SK-N-SH treated with all-trans-retinoic acid at 6 μM for 48 hours (cell line): ENCODE results near the gene STK16.

Experiments
- ARNTL ChIP-seq: fragments of 450-650 bp; formaldehyde crosslinking; IDR thresholded peaks from 2 replicates; pipeline ENCODE4 v1.5.0; 2020; ENCODE audit warnings: low read depth, mild to moderate bottlenecking, moderate library complexity, borderline replicate concordance
- BACH2 ChIP-seq: fragments of 250-450 bp; sonication (Bioruptor Pico); IDR thresholded peaks from 2 replicates; pipeline ENCODE4 v1.9.0; 2021; ENCODE audit warnings: mild to moderate bottlenecking, borderline replicate concordance
- GLIS3 ChIP-seq: fragments of 250-450 bp; sonication (Bioruptor Pico); IDR thresholded peaks from 2 replicates; pipeline ENCODE4 v1.5.0; 2020; ENCODE audit warnings: mild to moderate bottlenecking, moderate library complexity
- PPARA ChIP-seq: fragments of 250-450 bp; sonication (Bioruptor Pico); IDR thresholded peaks from 2 replicates; pipeline ENCODE4 v1.5.0; 2020; ENCODE audit warnings: mild to moderate bottlenecking, borderline replicate concordance
- RARB ChIP-seq: fragments of 250-450 bp; sonication (Bioruptor Pico); IDR thresholded peaks from 2 replicates; pipeline ENCODE4 v1.8.0; 2021; ENCODE audit warnings: mild to moderate bottlenecking, moderate library complexity
- TCF4 ChIP-seq: fragments of 250-450 bp; sonication (Bioruptor Pico); IDR thresholded peaks from 2 replicates; pipeline ENCODE4 v1.8.0; 2021; ENCODE audit warnings: mild to moderate bottlenecking, moderate library complexity, borderline replicate concordance
- TOX ChIP-seq: fragments of 250-450 bp; sonication (Bioruptor Pico); IDR thresholded peaks from 2 replicates; pipeline ENCODE4 v1.8.0; 2021; ENCODE audit warnings: mild to moderate bottlenecking, moderate library complexity, borderline replicate concordance
- ZNF70 ChIP-seq: fragments of 450-650 bp; formaldehyde crosslinking; IDR thresholded peaks from 2 replicates; pipeline ENCODE4 v1.5.0; 2020; ENCODE audit warnings: mild to moderate bottlenecking, moderate library complexity
- TF ChIP-seq, protein P1 (sequence below): fragments of 250-450 bp; sonication (Bioruptor Pico); IDR thresholded peaks from 2 replicates; pipeline ENCODE4 v1.5.1; 2020; ENCODE audit warnings: low read depth, mild to moderate bottlenecking, moderate library complexity
- TF ChIP-seq, protein P2 (sequence below): fragments of 250-450 bp; sonication (Bioruptor Pico); IDR thresholded peaks from 2 replicates; pipeline ENCODE4 v1.5.0; 2020; ENCODE audit warnings: mild to moderate bottlenecking, moderate library complexity

- TF ChIP-seq RARB (CRISPR knock-in tag) (no peak), TCF4 (CRISPR knock-in tag) (no peak), TOX (CRISPR knock-in tag) (no peak), ZNF70 (CRISPR knock-in tag) (no peak), ARNTL (CRISPR knock-in tag) (no peak), PPARA (CRISPR knock-in tag) (no peak), GLIS3 (no peak), BACH2 (CRISPR knock-in tag) (no peak)
- TF ChIP-seq, protein P1, sequence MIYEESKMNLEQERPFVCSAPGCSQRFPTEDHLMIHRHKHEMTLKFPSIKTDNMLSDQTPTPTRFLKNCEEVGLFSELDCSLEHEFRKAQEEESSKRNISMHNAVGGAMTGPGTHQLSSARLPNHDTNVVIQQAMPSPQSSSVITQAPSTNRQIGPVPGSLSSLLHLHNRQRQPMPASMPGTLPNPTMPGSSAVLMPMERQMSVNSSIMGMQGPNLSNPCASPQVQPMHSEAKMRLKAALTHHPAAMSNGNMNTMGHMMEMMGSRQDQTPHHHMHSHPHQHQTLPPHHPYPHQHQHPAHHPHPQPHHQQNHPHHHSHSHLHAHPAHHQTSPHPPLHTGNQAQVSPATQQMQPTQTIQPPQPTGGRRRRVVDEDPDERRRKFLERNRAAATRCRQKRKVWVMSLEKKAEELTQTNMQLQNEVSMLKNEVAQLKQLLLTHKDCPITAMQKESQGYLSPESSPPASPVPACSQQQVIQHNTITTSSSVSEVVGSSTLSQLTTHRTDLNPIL = no peak
- TF ChIP-seq, protein P2, sequence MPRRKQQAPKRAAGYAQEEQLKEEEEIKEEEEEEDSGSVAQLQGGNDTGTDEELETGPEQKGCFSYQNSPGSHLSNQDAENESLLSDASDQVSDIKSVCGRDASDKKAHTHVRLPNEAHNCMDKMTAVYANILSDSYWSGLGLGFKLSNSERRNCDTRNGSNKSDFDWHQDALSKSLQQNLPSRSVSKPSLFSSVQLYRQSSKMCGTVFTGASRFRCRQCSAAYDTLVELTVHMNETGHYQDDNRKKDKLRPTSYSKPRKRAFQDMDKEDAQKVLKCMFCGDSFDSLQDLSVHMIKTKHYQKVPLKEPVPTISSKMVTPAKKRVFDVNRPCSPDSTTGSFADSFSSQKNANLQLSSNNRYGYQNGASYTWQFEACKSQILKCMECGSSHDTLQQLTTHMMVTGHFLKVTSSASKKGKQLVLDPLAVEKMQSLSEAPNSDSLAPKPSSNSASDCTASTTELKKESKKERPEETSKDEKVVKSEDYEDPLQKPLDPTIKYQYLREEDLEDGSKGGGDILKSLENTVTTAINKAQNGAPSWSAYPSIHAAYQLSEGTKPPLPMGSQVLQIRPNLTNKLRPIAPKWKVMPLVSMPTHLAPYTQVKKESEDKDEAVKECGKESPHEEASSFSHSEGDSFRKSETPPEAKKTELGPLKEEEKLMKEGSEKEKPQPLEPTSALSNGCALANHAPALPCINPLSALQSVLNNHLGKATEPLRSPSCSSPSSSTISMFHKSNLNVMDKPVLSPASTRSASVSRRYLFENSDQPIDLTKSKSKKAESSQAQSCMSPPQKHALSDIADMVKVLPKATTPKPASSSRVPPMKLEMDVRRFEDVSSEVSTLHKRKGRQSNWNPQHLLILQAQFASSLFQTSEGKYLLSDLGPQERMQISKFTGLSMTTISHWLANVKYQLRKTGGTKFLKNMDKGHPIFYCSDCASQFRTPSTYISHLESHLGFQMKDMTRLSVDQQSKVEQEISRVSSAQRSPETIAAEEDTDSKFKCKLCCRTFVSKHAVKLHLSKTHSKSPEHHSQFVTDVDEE (CRISPR knock-in tag) = no peak
These were observed 29.2 kb downstream of the STK16 start for GRCh38 chr2:219274361-219274921.
